GM10266 (cell line): ENCODE data around the gene SPATA9.

ENCODE experiments used
- DNase-seq: peaks from one replicate; pipeline ENCODE4 v3.0.0; 2012; ENCODE audit errors: extremely low spot score
- CTCF ChIP-seq: IDR thresholded peaks from 2 replicates; pipeline ENCODE4 v1.5.1; 2012; ENCODE audit warnings: mild to moderate bottlenecking, low read depth; ENCODE audit not compliant: control insufficient read depth, insufficient read depth; ENCODE audit errors: missing control alignments

Gene SPATA9

GRCh38 chr5:95682891-95683290, at the start of gene SPATA9:
Gene SPATA9, minus strand, starts transcription at chr5:95682991. Its CDS starts 137 bp downstream, at chr5:95682854.
- no peak for DNase-seq
- no peak for TF ChIP-seq CTCF

- no peak for TF ChIP-seq CTCF
- peak; percentile 29 for DNase-seq
Observed at GRCh38 chr5:95731571-95732554, 49.1 kb upstream of the SPATA9 start.

GRCh38 chr5:95730730-95731570, 48.2 kb upstream of the SPATA9 start, which contains the start of gene RHOBTB3:
Gene RHOBTB3, plus strand, starts transcription at chr5:95731336. Its CDS starts 347 bp downstream, at chr5:95731683.
- peak; percentile 65 for DNase-seq
- no peak for TF ChIP-seq CTCF

- DNase-seq = no peak
Observed at GRCh38 chr5:95730011-95730700, 47.4 kb upstream of the SPATA9 start.

GRCh38 chr5:95729115-95730010, 46.6 kb upstream of the SPATA9 start:
- no peak for TF ChIP-seq CTCF
- no peak for DNase-seq

More at GRCh38 chr5:95730011-95730700, 47.4 kb upstream of the SPATA9 start:
- no peak for TF ChIP-seq CTCF

GRCh38 chr5:95728494-95729114, 45.8 kb upstream of the SPATA9 start:
- DNase-seq = no peak
- TF ChIP-seq CTCF = no peak
